HG03060 (cell line): ENCODE measurements around the gene NFIC.
"Not testable (repeated sequence)": the region's sequence is repeated elsewhere in the genome, so short reads cannot be mapped to it uniquely, and the experiment has no call there.

Source experiments
- ATAC-seq: cut with Tn5 transposase; IDR thresholded peaks from one replicate; pipeline ENCODE4 v1.9.1; 2021; ENCODE audit warnings: low read depth, moderate number of reproducible peaks; ENCODE audit not compliant: unreplicated experiment

NFIC gene

DNA sequence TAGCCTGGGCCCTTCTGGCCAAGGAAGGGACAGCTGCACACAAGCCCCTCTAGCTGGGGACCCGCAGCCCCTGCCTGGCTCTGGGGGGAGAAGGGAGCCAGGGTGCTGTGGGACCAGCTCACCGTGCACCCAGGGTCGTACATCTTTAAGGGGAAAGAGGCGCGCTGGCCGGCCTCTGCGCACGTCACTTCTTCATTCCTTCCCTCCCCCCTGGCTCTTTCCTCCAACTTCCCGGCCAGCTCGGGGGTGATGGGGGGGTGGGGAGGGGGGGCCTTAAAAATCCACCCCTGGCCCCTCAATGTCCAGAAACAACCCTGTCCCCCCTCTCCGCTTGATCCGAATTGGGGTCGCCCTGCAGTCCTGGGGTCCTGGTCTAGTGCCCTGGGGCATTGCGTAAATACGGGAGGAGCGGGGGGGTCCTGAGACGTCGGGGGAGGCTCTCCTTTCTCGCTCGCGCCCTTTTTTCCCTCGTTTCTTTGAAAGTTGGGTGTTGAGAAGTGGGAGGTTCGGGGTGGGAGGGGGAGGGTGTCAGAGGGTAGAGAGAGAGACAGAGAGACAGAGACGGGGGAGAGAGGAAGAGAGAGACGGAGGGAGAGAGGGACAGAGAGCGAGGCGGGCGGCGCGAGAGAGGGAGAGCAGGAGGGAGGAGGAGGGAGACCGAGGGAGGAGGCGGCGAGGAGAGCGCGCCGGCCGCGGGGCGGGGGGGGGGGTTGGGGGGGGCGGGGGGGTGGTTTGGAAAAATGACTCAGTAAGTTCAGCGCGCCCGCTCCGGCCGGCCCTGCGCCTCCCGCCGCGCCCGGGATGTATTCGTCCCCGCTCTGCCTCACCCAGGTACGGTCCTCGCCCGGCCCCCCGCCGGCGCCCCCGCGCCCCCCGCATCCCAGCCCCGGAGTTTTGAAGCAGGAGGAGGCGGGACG is at the start of gene NFIC:
NFIC (plus strand) TSS at position 748 of the 917 bp plus-strand sequence; CDS start at position 802, 54 bp downstream.
- ATAC-seq: no peak

DNA sequence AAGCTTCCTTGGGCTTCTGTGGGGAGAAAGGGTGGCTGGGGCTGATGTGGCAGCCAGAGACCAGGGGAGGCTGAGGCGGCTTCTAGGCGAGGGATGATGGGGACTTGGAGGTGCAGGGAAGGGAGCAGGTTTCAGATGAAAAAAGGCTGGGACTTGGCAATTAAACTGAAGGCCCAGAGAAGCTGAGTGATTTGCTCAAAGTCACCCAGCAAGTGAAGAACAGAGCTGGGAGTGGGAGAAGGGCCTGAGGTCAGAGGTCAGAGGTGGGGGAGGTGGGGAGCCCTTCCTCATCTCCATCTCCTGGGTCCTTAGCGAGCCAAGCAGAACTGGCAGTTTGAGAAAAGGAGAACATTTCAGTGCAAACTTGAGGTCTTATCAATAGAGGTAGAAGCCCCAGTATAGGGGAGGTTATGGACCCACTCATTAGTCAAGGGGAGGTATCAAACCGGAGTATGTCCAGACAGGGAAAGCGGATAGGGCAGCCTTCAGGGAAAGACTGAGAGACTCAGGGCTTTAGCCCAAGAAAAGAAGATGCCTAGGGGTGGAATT is 49.6 kb upstream of the NFIC start:
- ATAC-seq: no peak

- no peak for ATAC-seq
Measured at GRCh38 chr19:3319643-3320353, 46.6 kb upstream of the NFIC start.

GRCh38 chr19:3320354-3320670 is 46.1 kb upstream of the NFIC start:
- no peak for ATAC-seq

DNA sequence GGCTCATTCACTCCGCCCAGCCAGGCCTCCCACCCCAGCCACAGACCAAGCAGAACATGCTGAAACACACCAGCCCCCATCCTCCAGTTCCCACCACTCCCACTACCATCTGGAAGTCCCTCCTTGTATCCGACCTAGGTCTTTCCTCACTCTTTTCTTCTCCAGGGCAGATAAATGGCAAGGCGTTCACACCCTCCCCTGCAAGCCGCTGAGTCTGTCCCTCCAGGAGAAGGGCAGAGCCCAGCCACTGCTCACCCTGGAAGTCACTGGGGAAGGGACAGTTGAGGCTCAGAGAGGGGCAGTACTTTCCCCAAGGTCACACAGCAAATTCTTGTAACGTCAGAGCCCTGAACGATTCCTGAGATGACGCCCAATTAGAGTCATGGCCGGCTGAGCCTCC is 45.5 kb upstream of the NFIC start:
- ATAC-seq: no peak

GRCh38 chr19:3321696-3322095 is 44.7 kb upstream of the NFIC start:
- no peak for ATAC-seq

DNA sequence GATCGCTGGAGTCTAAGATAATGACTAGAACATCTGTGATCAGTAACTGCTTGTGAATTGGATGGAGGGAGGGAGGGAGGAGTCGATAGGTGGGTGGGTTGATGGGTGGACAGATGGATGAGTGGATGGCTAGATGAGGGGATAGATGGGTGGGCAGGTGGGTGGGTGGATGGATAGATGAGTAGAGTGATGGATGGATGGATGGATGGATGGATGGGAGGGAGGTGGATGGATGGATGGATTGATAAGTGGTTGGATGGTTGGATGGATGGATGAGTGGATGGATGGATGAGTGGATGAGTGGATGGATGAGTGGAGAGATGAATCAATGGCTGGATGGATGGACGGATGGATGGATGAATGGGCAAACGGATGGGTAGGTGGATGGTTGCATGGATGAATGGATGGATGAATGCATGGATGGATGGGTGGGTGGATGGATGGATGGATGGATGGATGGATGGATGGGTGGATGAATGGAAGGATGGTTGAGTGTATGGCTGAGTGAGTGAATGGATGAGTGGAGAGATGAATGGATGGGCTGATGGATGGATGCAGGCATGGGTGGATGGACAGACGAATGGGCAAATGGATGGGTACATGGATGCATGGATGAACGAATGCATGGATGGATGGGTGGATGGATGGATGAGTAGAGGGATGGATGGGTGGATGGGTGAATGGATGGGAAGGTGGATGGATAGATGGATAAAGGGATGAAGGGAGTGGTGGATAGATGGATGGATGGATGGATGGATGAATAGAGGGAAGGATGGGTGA is 44.0 kb upstream of the NFIC start:
- no peak for ATAC-seq

GRCh38 chr19:3323026-3323425 is 43.4 kb upstream of the NFIC start:
- ATAC-seq: no peak

GRCh38 chr19:3323658-3324057 is 42.7 kb upstream of the NFIC start:
- no peak for ATAC-seq

- ATAC-seq: no peak
Measured at GRCh38 chr19:3324405-3324856, 42.0 kb upstream of the NFIC start.

DNA sequence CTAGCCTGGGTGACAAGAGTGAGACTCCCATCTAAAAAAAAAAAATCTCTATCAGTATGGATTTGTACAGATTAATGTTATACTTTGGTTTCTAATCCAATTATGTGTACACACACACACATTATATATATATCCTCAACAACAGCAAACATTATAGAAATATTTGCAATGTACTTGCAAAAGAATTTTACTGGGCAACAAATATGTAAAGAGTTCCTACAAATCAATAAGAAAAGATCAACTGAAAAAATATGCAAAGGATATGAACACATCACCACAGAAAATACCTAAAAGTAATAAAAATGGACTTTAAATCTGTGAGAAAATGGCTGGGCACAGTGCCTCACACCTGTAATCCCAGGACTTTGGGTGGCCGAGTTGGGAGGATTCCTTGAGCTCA is 40.9 kb upstream of the NFIC start:
- no peak for ATAC-seq

- no peak for ATAC-seq
Measured at GRCh38 chr19:3328743-3329142, 37.6 kb upstream of the NFIC start.

GRCh38 chr19:3330047-3330446 is 36.3 kb upstream of the NFIC start:
- ATAC-seq: no peak

- ATAC-seq: not testable (repeated sequence)
Measured at GRCh38 chr19:3332232-3332631, 34.2 kb upstream of the NFIC start.

GRCh38 chr19:3333020-3333583 is 33.3 kb upstream of the NFIC start:
- ATAC-seq: no peak

DNA sequence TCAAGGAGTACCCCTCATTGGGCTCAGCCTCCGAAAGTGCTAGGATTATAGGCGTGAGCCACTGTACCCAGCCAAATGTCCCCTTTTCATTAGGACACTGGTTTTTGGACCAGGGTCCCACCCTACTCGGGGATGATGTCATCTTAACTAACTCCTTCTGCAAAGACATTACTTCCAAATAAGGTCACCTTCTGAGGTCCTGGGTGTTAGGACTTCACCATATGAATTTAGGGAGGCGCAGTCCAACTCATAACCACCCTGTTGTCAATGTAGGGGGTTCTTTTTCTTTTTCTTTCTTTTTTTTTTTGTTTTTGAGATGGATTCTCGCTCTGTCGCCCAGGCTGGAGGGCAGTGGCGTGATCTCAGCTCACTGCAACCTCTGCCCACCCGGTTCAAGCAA is 32.7 kb upstream of the NFIC start:
- no peak for ATAC-seq

DNA sequence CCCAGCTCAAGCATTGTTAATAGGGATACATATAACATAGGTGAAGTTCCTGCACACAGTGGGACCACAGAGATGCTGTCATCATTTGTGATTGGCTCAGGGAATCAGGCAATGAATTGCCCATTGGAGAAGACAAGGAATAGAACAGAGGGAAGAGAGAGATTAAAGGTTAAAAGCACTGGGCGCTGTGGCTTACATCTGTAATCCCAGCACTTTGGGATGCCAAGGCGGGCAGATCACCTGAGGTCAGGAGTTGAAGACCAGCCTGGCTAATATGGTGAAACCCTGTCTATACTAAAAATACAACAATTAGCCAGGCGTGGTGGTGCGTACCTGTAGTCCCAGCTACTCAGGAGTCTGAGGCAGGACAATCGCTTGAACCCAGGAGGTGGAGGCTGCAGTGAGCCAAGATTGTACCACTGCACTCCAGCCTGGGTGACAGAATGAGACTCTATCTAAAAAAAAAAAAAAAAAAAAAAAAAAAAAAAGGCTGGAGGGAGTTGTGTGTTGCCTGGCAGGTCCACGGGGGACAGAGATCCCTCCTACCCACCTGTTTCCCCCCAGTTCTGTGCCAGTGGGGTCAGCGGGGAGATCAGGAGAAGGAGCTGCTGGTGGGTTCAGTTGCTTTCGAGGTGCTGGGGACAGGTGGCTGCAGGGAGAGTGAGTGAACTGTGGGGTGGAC is 31.5 kb upstream of the NFIC start:
- ATAC-seq: not testable (repeated sequence)

GRCh38 chr19:3335431-3336350 is 30.7 kb upstream of the NFIC start:
- no peak for ATAC-seq

- ATAC-seq: no peak
Measured at GRCh38 chr19:3336351-3336679, 30.1 kb upstream of the NFIC start.
